OCI-LY1 (cell line): ENCODE results near the gene PREB.

Source experiments
- H2AFZ ChIP-seq: fragments of 200-600 bp; sonication (generic), shearing (Covaris generic); 2 replicates; pipeline ENCODE4 v1.6.0; 2014; ENCODE audit warnings: antibody characterized with exemption, mild to moderate bottlenecking, low read length
- H3F3A ChIP-seq: fragments of 200-600 bp; sonication (generic), shearing (Covaris generic); 2 replicates; pipeline ENCODE4 v1.6.0; 2014; ENCODE audit warnings: mild to moderate bottlenecking, antibody characterized with exemption, low read length, moderate library complexity; ENCODE audit not compliant: insufficient read depth
- H3K27ac ChIP-seq: fragments of 200-600 bp; sonication (generic); 2 replicates; pipeline ENCODE4 v1.5.1; 2014; ENCODE audit warnings: low read length, mixed run types, mild to moderate bottlenecking, low read depth; ENCODE audit not compliant: poor library complexity, severe bottlenecking
- H3K27me3 ChIP-seq: fragments of 200-600 bp; sonication (generic); 2 replicates; pipeline ENCODE4 v1.6.0; 2014; ENCODE audit warnings: antibody characterized with exemption, mild to moderate bottlenecking, low read length, moderate library complexity; ENCODE audit not compliant: insufficient read depth
- H3K36me3 ChIP-seq: fragments of 200-600 bp; sonication (generic); 2 replicates; pipeline ENCODE4 v1.6.1; 2014; ENCODE audit warnings: mild to moderate bottlenecking, antibody characterized with exemption, low read length, moderate library complexity, mixed read lengths; ENCODE audit not compliant: insufficient read depth
- H3K4me1 ChIP-seq: fragments of 200-600 bp; sonication (generic); 2 replicates; pipeline ENCODE4 v1.5.1; 2014; ENCODE audit warnings: mild to moderate bottlenecking, low read length, moderate library complexity; ENCODE audit not compliant: insufficient read depth, severe bottlenecking
- H3K4me2 ChIP-seq: fragments of 200-600 bp; sonication (generic), shearing (Covaris generic); 2 replicates; pipeline ENCODE4 v1.6.1; 2014; ENCODE audit warnings: low read length
- H3K4me3 ChIP-seq: fragments of 200-600 bp; sonication (generic); 2 replicates; pipeline ENCODE4 v1.5.1; 2014; ENCODE audit warnings: low read length, low read depth, mild to moderate bottlenecking, mixed read lengths; ENCODE audit not compliant: poor library complexity, severe bottlenecking
- H3K79me2 ChIP-seq: fragments of 200-600 bp; shearing (Covaris generic); 2 replicates; pipeline ENCODE4 v1.6.1; 2016; ENCODE audit warnings: mixed run types, low read length, mixed read lengths; ENCODE audit not compliant: insufficient read depth
- H3K9ac ChIP-seq: fragments of 200-600 bp; sonication (generic), shearing (Covaris generic); 2 replicates; pipeline ENCODE4 v1.6.1; 2014; ENCODE audit warnings: mild to moderate bottlenecking, low read length, mixed read lengths
- H3K9me2 ChIP-seq: fragments of 200-600 bp; sonication (generic), shearing (Covaris generic); 2 replicates; pipeline ENCODE4 v1.6.1; 2014; ENCODE audit warnings: low read depth, mild to moderate bottlenecking, low read length, mixed read lengths
- H3K9me3 ChIP-seq: fragments of 200-600 bp; shearing (Covaris generic); 2 replicates; pipeline ENCODE4 v1.6.1; 2014; ENCODE audit warnings: low read length, mixed read lengths
- H4K20me1 ChIP-seq: fragments of 200-600 bp; sonication (generic), shearing (Covaris generic); 2 replicates; pipeline ENCODE4 v1.6.0; 2016; ENCODE audit warnings: mild to moderate bottlenecking, low read length; ENCODE audit not compliant: insufficient read depth
- CTCF ChIP-seq: fragments of 200-600 bp; sonication (generic), shearing (Covaris generic); IDR thresholded peaks from 2 replicates; pipeline ENCODE4 v1.5.1; 2017; ENCODE audit warnings: mild to moderate bottlenecking, antibody characterized with exemption, low read length, moderate library complexity, mixed read lengths
- EZH2 ChIP-seq: fragments of 200-600 bp; sonication (generic), shearing (Covaris generic); IDR thresholded peaks from 2 replicates; pipeline ENCODE4 v1.8.0; 2017; ENCODE audit warnings: borderline replicate concordance, mixed run types, mild to moderate bottlenecking, antibody characterized with exemption, low read length, moderate library complexity, mixed read lengths

PREB gene

GRCh38 chr2:27160191-27160590 lies 25.8 kb upstream of the PREB start:
- H2AFZ ChIP-seq: no peak overlapping the region

GRCh38 chr2:27159271-27159670 lies 24.8 kb upstream of the PREB start:
- Histone ChIP-seq H3K27me3 (no peaks in the 10 kb centered on the region), H3K9me2 (no peaks in the 10 kb centered on the region), H4K20me1 (no peaks in the 10 kb centered on the region), H3K4me3 (no peak overlapping the region), H2AFZ (no peak overlapping the region), H3K79me2 (no peaks in the 10 kb centered on the region), H3K9ac (no peak overlapping the region), H3K9me3 (no peaks in the 10 kb centered on the region), H3K27ac (no peak overlapping the region), H3K4me1 (peaks cover 7% of the 10 kb centered on the region), H3K36me3 (no peaks in the 10 kb centered on the region), H3K4me2 (no peak overlapping the region), H3F3A (no peaks in the 10 kb centered on the region)
- TF ChIP-seq CTCF: no peak
- no peak for TF ChIP-seq EZH2

More at GRCh38 chr2:27160191-27160590, 25.8 kb upstream of the PREB start:
- Histone ChIP-seq H3F3A (no peaks in the 10 kb centered on the region), H4K20me1 (no peaks in the 10 kb centered on the region), H3K9me3 (no peaks in the 10 kb centered on the region; the same call in 1 of the 2 replicates), H3K79me2 (no peaks in the 10 kb centered on the region), H3K27me3 (no peaks in the 10 kb centered on the region), H3K27ac (no peak overlapping the region), H3K9me2 (no peaks in the 10 kb centered on the region), H3K4me3 (no peak overlapping the region), H3K36me3 (no peaks in the 10 kb centered on the region; the same call in 1 of the 2 replicates), H3K4me2 (no peak overlapping the region), H3K4me1 (peaks cover 15% of the 10 kb centered on the region), H3K9ac (no peak overlapping the region)
- TF ChIP-seq CTCF (no peak), EZH2 (no peak)

- no peak overlapping the region for H3K9ac ChIP-seq
- no peaks in the 10 kb centered on the region for H4K20me1 ChIP-seq
- H3K4me2 ChIP-seq: no peak overlapping the region
- H3K4me1 ChIP-seq: peaks cover under 1% of the 10 kb centered on the region
- H3K27ac ChIP-seq: no peak overlapping the region
- no peaks in the 10 kb centered on the region for H3K36me3 ChIP-seq
- no peaks in the 10 kb centered on the region for H3K79me2 ChIP-seq
- H3K4me3 ChIP-seq: no peak overlapping the region
- no peaks in the 10 kb centered on the region for H3K9me2 ChIP-seq
- H3K27me3 ChIP-seq: no peaks in the 10 kb centered on the region
- H3F3A ChIP-seq: no peaks in the 10 kb centered on the region
- no peak overlapping the region for H2AFZ ChIP-seq
- TF ChIP-seq CTCF (no peak), EZH2 (no peak)
- no peaks in the 10 kb centered on the region for H3K9me3 ChIP-seq
Observed at GRCh38 chr2:27158468-27158867, 24.0 kb upstream of the PREB start.
